HG03060 (cell line): ENCODE measurements around the gene NRIP1.
"Not testable (repeated sequence)": the region's sequence is repeated elsewhere in the genome, so short reads cannot be mapped to it uniquely, and the experiment has no call there.

ENCODE experiments used
- ATAC-seq: cut with Tn5 transposase; IDR thresholded peaks from one replicate; pipeline ENCODE4 v1.9.1; 2021; ENCODE audit warnings: low read depth, moderate number of reproducible peaks; ENCODE audit not compliant: unreplicated experiment

Gene NRIP1

GRCh38 chr21:14942801-14943490 is 121.9 kb downstream of the NRIP1 start:
- no peak for ATAC-seq

- not testable (repeated sequence) for ATAC-seq
Observed at GRCh38 chr21:14927324-14927723, 137.5 kb downstream of the NRIP1 start.

GRCh38 chr21:14926186-14926585 is 138.6 kb downstream of the NRIP1 start:
- no peak for ATAC-seq

- no peak for ATAC-seq
Observed at GRCh38 chr21:14923468-14923867, 141.3 kb downstream of the NRIP1 start.

GRCh38 chr21:14922980-14923379 is 141.8 kb downstream of the NRIP1 start:
- no peak for ATAC-seq

- ATAC-seq: no peak
Observed at GRCh38 chr21:14918527-14918926, 146.3 kb downstream of the NRIP1 start.

GRCh38 chr21:14917762-14918161 is 147.0 kb downstream of the NRIP1 start:
- ATAC-seq: no peak

- no peak for ATAC-seq
Observed at GRCh38 chr21:14916676-14917141, 148.1 kb downstream of the NRIP1 start.

GRCh38 chr21:14913638-14914037 is 151.2 kb downstream of the NRIP1 start:
- ATAC-seq: no peak

- ATAC-seq: no peak
Observed at GRCh38 chr21:14911351-14911750, 153.4 kb downstream of the NRIP1 start.
